ENCODE results near the gene MXD4. TPM values are rescaled to one million over a fixed set of nuclear protein-coding genes. Genes with fewer than 3 reads are reported as not detected.

The MXD4 gene
- total RNA-seq, 6 donors from 2014 or later, result 50.1 to 135 (median 76.4) TPM

- peaks cover 0 to 6% (median 1%) of the 10 kb centered on the region in 4 donors for H3K9me3 ChIP-seq
- WGBS, 2 donors, result 95% methylated on average over 31 of the region's 32 CpGs; no CpG with 5 or more reads in 1 of the 2 donors
Observed at GRCh38 chr4:2304321-2304876, 42.5 kb upstream of the MXD4 start.

GRCh38 chr4:2303686-2304320, 41.9 kb upstream of the MXD4 start:
- no peak for TF ChIP-seq POLR2A (IDR thresholded peaks at IDR 0.05)
- 82% methylated on average over 28 of the region's 31 CpGs; no CpG with 5 or more reads in 1 of the 2 donors for WGBS, 2 donors
- no peaks in the 10 kb centered on the region for H3K27me3 ChIP-seq
- H3K27ac ChIP-seq, result no peak overlapping the region
- H3K36me3 ChIP-seq, result peaks cover 0 to 4% (median 0%) of the 10 kb centered on the region in 4 donors
- peaks cover 0 to 6% (median 1%) of the 10 kb centered on the region in 4 donors for H3K9me3 ChIP-seq
- ATAC-seq (ENCODE audit: low FRiP score in 2 of 2) (no peak), DNase-seq (peak in 1 of 2 donors; percentile 75)
- H3K4me1 ChIP-seq, result no peaks in the 10 kb centered on the region
- H3K4me3 ChIP-seq, result no peak overlapping the region

More at GRCh38 chr4:2304321-2304876, 42.5 kb upstream of the MXD4 start:
- ATAC-seq (ENCODE audit: low FRiP score in 2 of 2), result peak in 1 of 2 donors; percentile 9
- H3K27ac ChIP-seq, result no peak overlapping the region
- H3K4me1 ChIP-seq, result no peaks in the 10 kb centered on the region
- no peak for DNase-seq
- H3K4me3 ChIP-seq, result no peak overlapping the region
- no peaks in the 10 kb centered on the region for H3K27me3 ChIP-seq
- H3K36me3 ChIP-seq, result peaks cover 0 to 4% (median 0%) of the 10 kb centered on the region in 4 donors
- TF ChIP-seq EP300 (IDR thresholded peaks at IDR 0.05) (no peak), POLR2A (IDR thresholded peaks at IDR 0.05) (no peak), POLR2AphosphoS5 (IDR thresholded peaks at IDR 0.05) (no peak), CTCF (IDR thresholded peaks at IDR 0.05) (no peak)

- Histone ChIP-seq H3K4me1 (no peaks in the 10 kb centered on the region), H3K27me3 (no peaks in the 10 kb centered on the region), H3K4me3 (no peak overlapping the region), H3K36me3 (peaks cover 0 to 4% (median 0%) of the 10 kb centered on the region in 4 donors), H3K27ac (no peak overlapping the region), H3K9me3 (peaks cover 0 to 6% (median 1%) of the 10 kb centered on the region in 4 donors)
- ATAC-seq (ENCODE audit: low FRiP score in 2 of 2) (peak; percentile 4 to 25), DNase-seq (peak in 1 of 2 donors; percentile 50)
- 93 to 94% methylated on average over 10 to 19 of the region's 19 CpGs for WGBS, 2 donors
- TF ChIP-seq CTCF (IDR thresholded peaks at IDR 0.05), result no peak
- TF ChIP-seq POLR2AphosphoS5 (IDR thresholded peaks at IDR 0.05), result no peak
- no peak for TF ChIP-seq POLR2A (IDR thresholded peaks at IDR 0.05)
- no peak for TF ChIP-seq EP300 (IDR thresholded peaks at IDR 0.05)
Observed at GRCh38 chr4:2303121-2303685, 41.3 kb upstream of the MXD4 start.

GRCh38 chr4:2302387-2303119, 40.6 kb upstream of the MXD4 start:
- ATAC-seq (ENCODE audit: low FRiP score in 2 of 2), result no peak
- Histone ChIP-seq H3K36me3 (peaks cover 0 to 4% (median 0%) of the 10 kb centered on the region in 4 donors), H3K27me3 (no peaks in the 10 kb centered on the region), H3K27ac (no peak overlapping the region), H3K4me3 (no peak overlapping the region), H3K9me3 (peaks cover 0 to 6% (median 1%) of the 10 kb centered on the region in 4 donors), H3K4me1 (no peaks in the 10 kb centered on the region)
- no peak for DNase-seq
- TF ChIP-seq EP300 (IDR thresholded peaks at IDR 0.05) (no peak), POLR2AphosphoS5 (IDR thresholded peaks at IDR 0.05) (no peak), CTCF (IDR thresholded peaks at IDR 0.05) (no peak), POLR2A (IDR thresholded peaks at IDR 0.05) (no peak)
- 93 to 94% methylated on average over 27 to 28 of the region's 28 CpGs for WGBS, 2 donors

- H3K9me3 ChIP-seq, result peaks cover 0 to 6% (median 1%) of the 10 kb centered on the region in 4 donors
- peak in 1 of 2 donors; percentile 66 for DNase-seq
- no peak overlapping the region for H3K27ac ChIP-seq
- peaks cover 0 to 4% (median 0%) of the 10 kb centered on the region in 4 donors for H3K36me3 ChIP-seq
- no peaks in the 10 kb centered on the region for H3K27me3 ChIP-seq
- H3K4me1 ChIP-seq, result no peaks in the 10 kb centered on the region
- WGBS, 2 donors, result 69 to 80% methylated on average over 17 to 19 of the region's 19 CpGs
- H3K4me3 ChIP-seq, result no peak overlapping the region
- ATAC-seq (ENCODE audit: low FRiP score in 2 of 2), result no peak
- TF ChIP-seq EP300 (IDR thresholded peaks at IDR 0.05) (no peak), POLR2A (IDR thresholded peaks at IDR 0.05) (no peak), POLR2AphosphoS5 (IDR thresholded peaks at IDR 0.05) (no peak), CTCF (IDR thresholded peaks at IDR 0.05) (no peak)
Observed at GRCh38 chr4:2301806-2302205, 39.9 kb upstream of the MXD4 start.

Measured in upper lobe of left lung (tissue), 6 donors.